SH-SY5Y (cell line): ENCODE data around the gene SPATA45.

Source experiments
- GATA2 ChIP-seq: IDR thresholded peaks from 2 replicates; pipeline ENCODE4 v1.6.1; 2011; ENCODE audit warnings: mild to moderate bottlenecking, low read depth, low read length
- GATA3 ChIP-seq: IDR thresholded peaks from 2 replicates; pipeline ENCODE4 v1.6.1; 2011; ENCODE audit warnings: low read depth, mild to moderate bottlenecking, low read length, moderate library complexity

DNA sequence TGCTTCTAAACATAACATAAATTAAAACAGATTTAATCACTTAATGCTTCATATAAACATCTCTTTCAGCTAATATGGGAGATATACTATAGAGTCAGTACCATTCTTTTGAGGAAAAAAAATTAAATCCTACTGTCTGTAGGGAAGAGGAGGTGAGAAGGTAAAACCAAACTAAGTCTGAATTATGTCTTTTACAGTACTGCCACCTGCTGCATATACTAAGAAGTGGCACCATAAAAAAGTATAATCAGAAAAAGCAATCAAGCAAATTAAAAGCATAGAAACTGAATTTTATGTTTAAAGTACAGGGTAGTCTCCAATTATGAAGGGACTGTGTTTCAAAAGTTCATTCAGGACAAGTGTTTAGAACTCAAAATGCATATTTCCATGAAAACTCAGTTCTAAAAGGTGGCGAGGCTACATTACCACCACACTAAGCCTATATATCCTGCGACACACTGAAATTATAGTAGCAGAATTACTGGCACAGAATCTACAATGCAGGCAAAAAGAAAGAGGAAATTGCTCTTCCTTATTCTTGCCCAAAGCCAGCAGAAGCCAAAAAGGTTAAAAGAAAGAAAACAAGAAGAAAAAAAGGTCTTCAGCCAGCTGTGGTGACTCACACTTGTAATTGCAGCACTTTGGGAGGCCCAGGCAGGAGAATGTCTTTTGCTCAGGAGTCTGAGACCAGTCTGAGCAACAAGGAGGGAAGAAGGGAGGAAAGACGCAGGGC lies 64.9 kb downstream of the SPATA45 start:
- TF ChIP-seq GATA3 (no peak), GATA2 (no peak)
